ENCODE data around the gene DGKZ. TPM values are rescaled to one million over a fixed set of nuclear protein-coding genes. Genes with fewer than 3 reads are reported as not detected.

The DGKZ gene
- polyA plus RNA-seq, 3 donors = 30.4 to 217 (median 33.4) TPM

- TF ChIP-seq, protein P1, sequence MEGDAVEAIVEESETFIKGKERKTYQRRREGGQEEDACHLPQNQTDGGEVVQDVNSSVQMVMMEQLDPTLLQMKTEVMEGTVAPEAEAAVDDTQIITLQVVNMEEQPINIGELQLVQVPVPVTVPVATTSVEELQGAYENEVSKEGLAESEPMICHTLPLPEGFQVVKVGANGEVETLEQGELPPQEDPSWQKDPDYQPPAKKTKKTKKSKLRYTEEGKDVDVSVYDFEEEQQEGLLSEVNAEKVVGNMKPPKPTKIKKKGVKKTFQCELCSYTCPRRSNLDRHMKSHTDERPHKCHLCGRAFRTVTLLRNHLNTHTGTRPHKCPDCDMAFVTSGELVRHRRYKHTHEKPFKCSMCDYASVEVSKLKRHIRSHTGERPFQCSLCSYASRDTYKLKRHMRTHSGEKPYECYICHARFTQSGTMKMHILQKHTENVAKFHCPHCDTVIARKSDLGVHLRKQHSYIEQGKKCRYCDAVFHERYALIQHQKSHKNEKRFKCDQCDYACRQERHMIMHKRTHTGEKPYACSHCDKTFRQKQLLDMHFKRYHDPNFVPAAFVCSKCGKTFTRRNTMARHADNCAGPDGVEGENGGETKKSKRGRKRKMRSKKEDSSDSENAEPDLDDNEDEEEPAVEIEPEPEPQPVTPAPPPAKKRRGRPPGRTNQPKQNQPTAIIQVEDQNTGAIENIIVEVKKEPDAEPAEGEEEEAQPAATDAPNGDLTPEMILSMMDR (IDR thresholded peaks at IDR 0.05) = no peak
- 54% methylated on average over 4 of the region's 5 CpGs for WGBS (ENCODE audit: insufficient coverage)
- no peak overlapping the region for H3K4me2 ChIP-seq (replicated peaks; ENCODE audit: extremely low read depth, low read length, poor library complexity, severe bottlenecking)
- no peaks in the 10 kb centered on the region for H3K79me2 ChIP-seq (ENCODE audit: insufficient read depth, low read length)
- Mint-ChIP-seq H3K4me3 (peak overlapping the region in 1 of 2 donors; percentile 87), H3K36me3 (peaks cover 7 to 16% of the 10 kb centered on the region in 2 donors), H3K4me1 (peaks cover 52% of the 10 kb centered on the region), H3K27ac (no peak overlapping the region), H3K9me3 (peaks cover 0 to 9% (median 4%) of the 10 kb centered on the region in 7 donors), H3K27me3 (ENCODE audit: low read depth in 3 of 3) (peaks cover 54 to 74% (median 59%) of the 10 kb centered on the region in 3 donors)
- DNase-seq = no peak
- peaks cover 14 to 46% of the 10 kb centered on the region in 2 donors for H3K27me3 ChIP-seq (ENCODE audit: control insufficient read depth in 2 of 2, insufficient read depth in 2 of 2, low read length in 2 of 2)
- H2AFZ ChIP-seq (ENCODE audit: insufficient read depth, low read depth, low read length, poor library complexity, severe bottlenecking) = no peak overlapping the region
- no peak overlapping the region for H3K4me3 ChIP-seq (replicated peaks in 1 of 3; ENCODE audit: low read depth in 2 of 3, low read length in 3 of 3)
- peaks cover 15% of the 10 kb centered on the region for H4K20me1 ChIP-seq (ENCODE audit: insufficient read depth, low read length)
- intact Hi-C loops (cut with micrococcal nuclease) = no loop called here
- no peak overlapping the region for H3K9ac ChIP-seq (ENCODE audit: insufficient read depth, low read length, poor library complexity, severe bottlenecking)
- no peaks in the 10 kb centered on the region for H3K36me3 ChIP-seq (replicated peaks in 1 of 2; ENCODE audit: control insufficient read depth in 1 of 2, insufficient read depth in 2 of 2, low read length in 2 of 2)
- peaks cover 0 to 7% of the 10 kb centered on the region in 2 donors for H3K9me3 ChIP-seq (replicated peaks in 1 of 2; ENCODE audit: control insufficient read depth in 1 of 2, insufficient read depth in 1 of 2, low read length in 2 of 2)
- H3K27ac ChIP-seq (ENCODE audit: low read depth in 1 of 2, low read length in 2 of 2) = no peak overlapping the region
- H3K4me1 ChIP-seq (ENCODE audit: control insufficient read depth in 1 of 2, insufficient read depth in 2 of 2, low read length in 2 of 2) = peaks cover 43 to 56% of the 10 kb centered on the region in 2 donors
These were observed 17.1 kb upstream of the DGKZ start for GRCh38 chr11:46330154-46330553.

GRCh38 chr11:46330563-46331281, 16.5 kb upstream of the DGKZ start:
- TF ChIP-seq, protein P1 (IDR thresholded peaks at IDR 0.05) = no peak
- 33% methylated on average over 3 of the region's 11 CpGs for WGBS (ENCODE audit: insufficient coverage)
- Histone ChIP-seq H4K20me1 (ENCODE audit: insufficient read depth, low read length) (peaks cover 15% of the 10 kb centered on the region), H3K36me3 (replicated peaks in 1 of 2; ENCODE audit: control insufficient read depth in 1 of 2, insufficient read depth in 2 of 2, low read length in 2 of 2) (no peaks in the 10 kb centered on the region), H3K27ac (ENCODE audit: low read depth in 1 of 2, low read length in 2 of 2) (no peak overlapping the region), H3K9ac (ENCODE audit: insufficient read depth, low read length, poor library complexity, severe bottlenecking) (no peak overlapping the region), H3K79me2 (ENCODE audit: insufficient read depth, low read length) (no peaks in the 10 kb centered on the region), H3K4me1 (ENCODE audit: control insufficient read depth in 1 of 2, insufficient read depth in 2 of 2, low read length in 2 of 2) (peaks cover 49 to 61% of the 10 kb centered on the region in 2 donors), H3K9me3 (replicated peaks in 1 of 2; ENCODE audit: control insufficient read depth in 1 of 2, insufficient read depth in 1 of 2, low read length in 2 of 2) (peaks cover 0 to 7% of the 10 kb centered on the region in 2 donors), H3K4me2 (replicated peaks; ENCODE audit: extremely low read depth, low read length, poor library complexity, severe bottlenecking) (peak overlapping the region; percentile 15), H3K4me3 (replicated peaks in 1 of 3; ENCODE audit: low read depth in 2 of 3, low read length in 3 of 3) (no peak overlapping the region), H2AFZ (ENCODE audit: insufficient read depth, low read depth, low read length, poor library complexity, severe bottlenecking) (no peak overlapping the region), H3K27me3 (ENCODE audit: control insufficient read depth in 2 of 2, insufficient read depth in 2 of 2, low read length in 2 of 2) (peaks cover 14 to 46% of the 10 kb centered on the region in 2 donors)
- intact Hi-C loops (cut with micrococcal nuclease) = no loop called here
- peak overlapping the region; percentile 49 to 87 for H3K4me3 Mint-ChIP-seq
- peaks cover 58% of the 10 kb centered on the region for H3K4me1 Mint-ChIP-seq
- peaks cover 54 to 74% (median 59%) of the 10 kb centered on the region in 3 donors for H3K27me3 Mint-ChIP-seq (ENCODE audit: low read depth in 3 of 3)
- H3K36me3 Mint-ChIP-seq = peaks cover 7 to 16% of the 10 kb centered on the region in 2 donors
- H3K27ac Mint-ChIP-seq = peak overlapping the region in 3 of 7 donors; percentile 3 to 36 (median 14)
- H3K9me3 Mint-ChIP-seq = peaks cover 0 to 9% (median 4%) of the 10 kb centered on the region in 7 donors
- no peak for DNase-seq

Measured in CD14-positive monocyte (primary cell).